A549 (cell line): Measurements from ENCODE around the gene IGSF5. TPM values are rescaled to one million over a fixed set of nuclear protein-coding genes. Genes with fewer than 3 reads are reported as not detected.

Experiments
- ATAC-seq, 2 experiments: fragments of 200-7000 bp in 1 of 2; fragments of >200 bp in 1 of 2; cut with Nextera tagmentation in 1 of 2; cut with Tn5 transposase in 1 of 2; 3 replicates each; pipeline versions ENCODE4 v1.8.0 to v1.9.1; 2018 to 2020; ENCODE audit warnings: mild to moderate bottlenecking in 1 of 2, moderate library complexity in 1 of 2
- CTCF ChIA-PET: fragments of 300-600 bp; sonication (Branson Sonifier 250); formaldehyde crosslinking; extraction: SDS; loops from one replicate; lab custom pipeline; 2021; ENCODE audit warnings: antibody characterized with exemption, inconsistent platforms; lab: Yijun Ruan, JAX
- POLR2A ChIA-PET: fragments of 350-600 bp; formaldehyde crosslinking; extraction: SDS; loops from one replicate; lab custom pipeline; 2021; ENCODE audit warnings: antibody characterized with exemption, inconsistent platforms; lab: Yijun Ruan, JAX
- DNase-seq, 2 experiments: peaks; one replicate each; pipeline versions ENCODE4 v3.0.0 to v3.0.0-alpha.2; 2011 to 2016; ENCODE audit warnings: low read depth in 1 of 2, low spot score in 1 of 2
- FAIRE-seq: peaks from 2 replicates; lab custom pipeline; 2011; peaks lifted over from hg19 to GRCh38; lab: Jason Lieb, UNC
- H3K27ac ChIP-seq, 2 experiments: fragments of >200 bp; sonication (Bioruptor Twin); formaldehyde crosslinking; 3 replicates each; pipeline ENCODE4 v1.5.1; 2016 to 2017
- H3K4me1 ChIP-seq: fragments of >200 bp; sonication (Bioruptor Twin); formaldehyde crosslinking; 3 replicates; pipeline ENCODE4 v1.6.1; 2016
- H3K4me2 ChIP-seq: fragments of >200 bp; sonication (Bioruptor Twin); formaldehyde crosslinking; 3 replicates; pipeline ENCODE4 v1.6.1; 2016
- H3K4me3 ChIP-seq: fragments of >200 bp; sonication (Bioruptor Twin); formaldehyde crosslinking; 3 replicates; pipeline ENCODE4 v1.5.1; 2016
- H3K9me3 ChIP-seq: fragments of >200 bp; sonication (Bioruptor Twin); formaldehyde crosslinking; 3 replicates; pipeline ENCODE4 v1.6.1; 2016
- CBX2 ChIP-seq: fragments of 200-600 bp; sonication (generic); IDR thresholded peaks from 2 replicates; pipeline ENCODE4 v1.6.1; 2016; ENCODE audit warnings: low read depth, mild to moderate bottlenecking, borderline replicate concordance
- ELK1 ChIP-seq: fragments of 150-350 bp; IDR thresholded peaks from 2 replicates; pipeline ENCODE4 v1.6.1; 2014; ENCODE audit warnings: low read depth, mild to moderate bottlenecking, low read length
- FOSB ChIP-seq: fragments of 250-450 bp; sonication (Bioruptor Pico); IDR thresholded peaks from 2 replicates; pipeline ENCODE4 v1.5.0; 2020; ENCODE audit warnings: mild to moderate bottlenecking, moderate library complexity
- FOXS1 ChIP-seq: fragments of 250-450 bp; sonication (Bioruptor Pico); IDR thresholded peaks from 2 replicates; pipeline ENCODE4 v1.5.0; 2020; ENCODE audit warnings: mild to moderate bottlenecking, moderate library complexity
- GATA3 ChIP-seq: IDR thresholded peaks from 2 replicates; pipeline ENCODE4 v1.6.1; 2012; ENCODE audit warnings: borderline replicate concordance
- HMGXB4 ChIP-seq: fragments of 250-450 bp; sonication (Bioruptor Pico); IDR thresholded peaks from 2 replicates; pipeline ENCODE4 v1.5.0; 2021; ENCODE audit warnings: mild to moderate bottlenecking, moderate library complexity, borderline replicate concordance
- KDM1A ChIP-seq: fragments of 200-600 bp; sonication (generic); IDR thresholded peaks from 2 replicates; pipeline ENCODE4 v1.6.1; 2016; ENCODE audit warnings: low read depth, mild to moderate bottlenecking
- MAFK ChIP-seq: fragments of 450-650 bp; IDR thresholded peaks from 2 replicates; pipeline ENCODE4 v1.6.1; 2014; ENCODE audit not compliant: partially characterized antibody
- MYC ChIP-seq: IDR thresholded peaks from 2 replicates; pipeline ENCODE4 v1.6.1; 2012; ENCODE audit warnings: mild to moderate bottlenecking, inconsistent platforms, low read length, improper control_type of control experiment, borderline replicate concordance
- NPAS2 ChIP-seq: fragments of 250-450 bp; sonication (Bioruptor Pico); IDR thresholded peaks from 2 replicates; pipeline ENCODE4 v1.8.0; 2022; ENCODE audit warnings: mild to moderate bottlenecking, moderate library complexity, borderline replicate concordance
- NR3C1 ChIP-seq: fragments of >200 bp; sonication (Bioruptor Twin); formaldehyde crosslinking; IDR thresholded peaks from 3 replicates; pipeline ENCODE4 v1.6.1; 2017
- RARB ChIP-seq: fragments of 250-450 bp; sonication (Bioruptor Pico); IDR thresholded peaks from 2 replicates; pipeline ENCODE4 v1.8.0; 2021; ENCODE audit warnings: mild to moderate bottlenecking, moderate library complexity
- ZNF302 ChIP-seq: fragments of 250-450 bp; sonication (Bioruptor Pico); IDR thresholded peaks from 2 replicates; pipeline ENCODE4 v1.9.0; 2021; ENCODE audit warnings: inconsistent platforms, mild to moderate bottlenecking, moderate library complexity
- WGBS: methylation state at CpG from one replicate; pipeline ENCODE4 v1.1.6; 2017; ENCODE audit errors: missing lambda C conversion rate; 5-methylcytosine and 5-hydroxymethylcytosine counted together
- polyA plus RNA-seq, 4 experiments: library from polyadenylated mRNA; depleted of rRNA in 3 of 4; stranded (reverse); fragments of >200 nt; fragmentation: RNase III in 1 of 4; extraction: RNeasy Plus Mini Kit Qiagen cat#74134 plus additional on column Dnase treatment in 1 of 4; gene quantifications; 2 replicates in 3 of 4; 3 replicates in 1 of 4; pipeline ENCODE4 v1.2.3, GENCODE V29; 2011 to 2017
- TF ChIP-seq, protein P1 (sequence below): IDR thresholded peaks from 2 replicates; pipeline ENCODE4 v1.6.1; 2012
- TF ChIP-seq, protein P2 (sequence below): fragments of >200 bp; sonication (Bioruptor Twin); formaldehyde crosslinking; IDR thresholded peaks from 3 replicates; pipeline ENCODE4 v1.5.1; 2016

The IGSF5 gene
- polyA plus RNA-seq, 2 of the 4 experiments (the other 2 are of a cell fraction), result not detected

- DNase-seq (no peak), ATAC-seq (no peak), FAIRE-seq (no peak)
- no peak for TF ChIP-seq GATA3
- no peak for TF ChIP-seq HMGXB4 (CRISPR knock-in tag)
- TF ChIP-seq FOXS1 (CRISPR knock-in tag), result no peak
- TF ChIP-seq ZNF302 (CRISPR knock-in tag), result no peak
- no peak for TF ChIP-seq NPAS2 (CRISPR knock-in tag)
- TF ChIP-seq ELK1, result no peak
- no peak for TF ChIP-seq CBX2
- TF ChIP-seq FOSB (CRISPR knock-in tag), result no peak
- no peak for TF ChIP-seq RARB
- TF ChIP-seq MAFK, result no peak
- ChIA-PET CTCF (interaction anchor here (1.3 kb wide), 1 partner anchor 198 kb away, joined by 3 read pairs; no protein-coding TSS in a partner anchor), POLR2A (no interaction called here)
- H3K4me1 ChIP-seq, result no peaks in the 10 kb centered on the region
- H3K4me2 ChIP-seq, result no peak overlapping the region
- 64% methylated on average over 1 of the region's 1 CpG for WGBS
- H3K4me3 ChIP-seq, result no peak overlapping the region
- H3K27ac ChIP-seq, result no peak overlapping the region
- H3K9me3 ChIP-seq, result no peaks in the 10 kb centered on the region
Observed at GRCh38 chr21:39721885-39722284, 23.1 kb upstream of the IGSF5 start.

GRCh38 chr21:39724944-39725343 is 20.0 kb upstream of the IGSF5 start:
- CTCF ChIA-PET, result interaction anchor here (0.9 to 1.5 kb wide), 3 partner anchors 9 to 196 kb away, joined by 3 to 6 read pairs (median 4); no protein-coding TSS in a partner anchor
- DNase-seq, result no peak
- Histone ChIP-seq H3K4me2 (no peak overlapping the region), H3K9me3 (no peaks in the 10 kb centered on the region), H3K27ac (no peak overlapping the region), H3K4me3 (no peak overlapping the region), H3K4me1 (no peaks in the 10 kb centered on the region)
- ATAC-seq, result no peak
- 29% methylated on average over 5 of the region's 5 CpGs for WGBS
- FAIRE-seq, result no peak
- POLR2A ChIA-PET, result no interaction called here
- no peak for TF ChIP-seq NR3C1
- TF ChIP-seq, protein P1, sequence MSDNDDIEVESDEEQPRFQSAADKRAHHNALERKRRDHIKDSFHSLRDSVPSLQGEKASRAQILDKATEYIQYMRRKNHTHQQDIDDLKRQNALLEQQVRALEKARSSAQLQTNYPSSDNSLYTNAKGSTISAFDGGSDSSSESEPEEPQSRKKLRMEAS, result no peak
- TF ChIP-seq KDM1A, result no peak
- TF ChIP-seq MYC, result no peak

GRCh38 chr21:39726133-39726532 is 18.9 kb upstream of the IGSF5 start:
- H3K4me3 ChIP-seq, result no peak overlapping the region
- no peak for FAIRE-seq
- no peak for DNase-seq
- no peak overlapping the region for H3K27ac ChIP-seq
- ATAC-seq, result no peak
- H3K4me2 ChIP-seq, result no peak overlapping the region
- H3K4me1 ChIP-seq, result no peaks in the 10 kb centered on the region
- POLR2A ChIA-PET, result no interaction called here
- H3K9me3 ChIP-seq, result no peaks in the 10 kb centered on the region
- no peak for TF ChIP-seq FOXS1 (CRISPR knock-in tag)
- TF ChIP-seq, protein P2, sequence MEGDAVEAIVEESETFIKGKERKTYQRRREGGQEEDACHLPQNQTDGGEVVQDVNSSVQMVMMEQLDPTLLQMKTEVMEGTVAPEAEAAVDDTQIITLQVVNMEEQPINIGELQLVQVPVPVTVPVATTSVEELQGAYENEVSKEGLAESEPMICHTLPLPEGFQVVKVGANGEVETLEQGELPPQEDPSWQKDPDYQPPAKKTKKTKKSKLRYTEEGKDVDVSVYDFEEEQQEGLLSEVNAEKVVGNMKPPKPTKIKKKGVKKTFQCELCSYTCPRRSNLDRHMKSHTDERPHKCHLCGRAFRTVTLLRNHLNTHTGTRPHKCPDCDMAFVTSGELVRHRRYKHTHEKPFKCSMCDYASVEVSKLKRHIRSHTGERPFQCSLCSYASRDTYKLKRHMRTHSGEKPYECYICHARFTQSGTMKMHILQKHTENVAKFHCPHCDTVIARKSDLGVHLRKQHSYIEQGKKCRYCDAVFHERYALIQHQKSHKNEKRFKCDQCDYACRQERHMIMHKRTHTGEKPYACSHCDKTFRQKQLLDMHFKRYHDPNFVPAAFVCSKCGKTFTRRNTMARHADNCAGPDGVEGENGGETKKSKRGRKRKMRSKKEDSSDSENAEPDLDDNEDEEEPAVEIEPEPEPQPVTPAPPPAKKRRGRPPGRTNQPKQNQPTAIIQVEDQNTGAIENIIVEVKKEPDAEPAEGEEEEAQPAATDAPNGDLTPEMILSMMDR, result 0 out of 3 replicates have a peak, but pooled peaks have one; percentile 15
- no peak for TF ChIP-seq CBX2
- CTCF ChIA-PET, result interaction anchor here (0.8 kb wide), 1 partner anchor 22 kb away, joined by 3 read pairs; no protein-coding TSS in a partner anchor
- 64% methylated on average over 6 of the region's 7 CpGs for WGBS
